Ovary (tissue), 9 donors: Measurements from ENCODE around the gene FAM13B. TPM values are rescaled to one million over a fixed set of nuclear protein-coding genes. Genes with fewer than 3 reads are reported as not detected.

ENCODE experiments used
- DNase-seq, 5 donors: peaks; one replicate each; pipeline ENCODE4 v3.0.0-alpha.2; 2019 to 2020
- H3K27ac ChIP-seq, 2 donors: fragments of 200-600 bp; one replicate each; pipeline versions ENCODE4 v1.5.1 to v1.8.0; 2019 to 2022
- H3K27me3 ChIP-seq: fragments of 200-600 bp; one replicate; pipeline ENCODE4 v1.8.0; 2022
- H3K36me3 ChIP-seq: fragments of 200-600 bp; sonication (generic); one replicate; pipeline ENCODE4 v1.5.1; 2019
- H3K4me1 ChIP-seq: one replicate; pipeline ENCODE4 v1.8.1; 2013; ENCODE audit warnings: mild to moderate bottlenecking, moderate library complexity; ENCODE audit not compliant: insufficient read depth
- H3K4me3 ChIP-seq: fragments of 200-600 bp; sonication (generic); one replicate; pipeline ENCODE4 v1.5.1; 2017
- H3K9me3 ChIP-seq, 2 donors: fragments of 200-600 bp in 1 of 2; sonication (generic) in 1 of 2; one replicate each; pipeline versions ENCODE4 v1.5.1 to v1.8.1; 2013 to 2019; ENCODE audit warnings: mild to moderate bottlenecking in 1 of 2, moderate library complexity in 1 of 2
- EP300 ChIP-seq: sonication (generic); formaldehyde crosslinking; IDR thresholded peaks from one replicate; pipeline ENCODE4 v1.6.1; 2017; ENCODE audit warnings: antibody characterized with exemption
- POLR2A ChIP-seq: fragments of 450-650 bp; IDR thresholded peaks from one replicate; pipeline ENCODE4 v1.6.1; 2017; ENCODE audit warnings: antibody characterized with exemption, mild to moderate bottlenecking, moderate library complexity
- WGBS, 3 donors: extraction: QIAGEN DNeasy Blood & Tissue Kit in 1 of 3; methylation state at CpG; one replicate each; pipeline versions ENCODE4 v1.1.5 to v1.1.7; 2013 to 2017; 5-methylcytosine and 5-hydroxymethylcytosine counted together
- intact Hi-C, 4 donors: fragments of 100-400 bp; cut with DNase I; formaldehyde crosslinking; loops; one replicate each; pipeline versions ENCODE4 v1.11.0 to v1.15.1; 2022 to 2023
- polyA plus RNA-seq, 2 donors: library from polyadenylated mRNA; stranded (reverse); fragments of 200-250 nt in 1 of 2; fragments of 350-450 nt in 1 of 2; fragmentation: Illumina TruSeq in 1 of 2; extraction: RNeasy Lipid Tissue Mini Kit (QIAGEN cat#74804) in 1 of 2; gene quantifications; one replicate each; pipeline ENCODE4 v1.2.3, GENCODE V29; 2013 to 2014
- total RNA-seq, 7 donors: library from RNA; depleted of rRNA in 2 of 7; stranded (reverse); fragments of >200 nt in 2 of 7; fragmentation: NEBNext Ultra II Directional in 3 of 7; extraction: Animal tissue kit (Norgen Biotek cat#: 25700) in 3 of 7; gene quantifications; one replicate each; pipeline versions ENCODE4 v1.1.0 to v1.2.4, GENCODE V29; 2016 to 2023
- TF ChIP-seq, protein P1 (sequence below), 3 donors: fragments of 450-650 bp in 2 of 3; fragments of 200-600 bp in 1 of 3; IDR thresholded peaks; one replicate each; pipeline versions ENCODE4 v1.5.1 to v1.8.0; 2016 to 2022; ENCODE audit warnings: antibody characterized with exemption in 3 of 3, mild to moderate bottlenecking in 1 of 3
- donor health status: DM: no; HTN: no; CAD: no; lungs with moderate emphysema.
- donor health status: DM: no; HTN: no; CAD: no.
- donor health status: Bipolar disorder and iron deficiency.
- donor health status: DM: yes; HTN: yes; CAD: no.
- donor health status: DM: no; HTN: no; CAD: no.
- donor health status: DM: yes; HTN: yes; CAD: no.

FAM13B gene
- total and polyA plus RNA-seq, 9 donors = 18.8 to 56.7 (median 46.8) TPM

DNA sequence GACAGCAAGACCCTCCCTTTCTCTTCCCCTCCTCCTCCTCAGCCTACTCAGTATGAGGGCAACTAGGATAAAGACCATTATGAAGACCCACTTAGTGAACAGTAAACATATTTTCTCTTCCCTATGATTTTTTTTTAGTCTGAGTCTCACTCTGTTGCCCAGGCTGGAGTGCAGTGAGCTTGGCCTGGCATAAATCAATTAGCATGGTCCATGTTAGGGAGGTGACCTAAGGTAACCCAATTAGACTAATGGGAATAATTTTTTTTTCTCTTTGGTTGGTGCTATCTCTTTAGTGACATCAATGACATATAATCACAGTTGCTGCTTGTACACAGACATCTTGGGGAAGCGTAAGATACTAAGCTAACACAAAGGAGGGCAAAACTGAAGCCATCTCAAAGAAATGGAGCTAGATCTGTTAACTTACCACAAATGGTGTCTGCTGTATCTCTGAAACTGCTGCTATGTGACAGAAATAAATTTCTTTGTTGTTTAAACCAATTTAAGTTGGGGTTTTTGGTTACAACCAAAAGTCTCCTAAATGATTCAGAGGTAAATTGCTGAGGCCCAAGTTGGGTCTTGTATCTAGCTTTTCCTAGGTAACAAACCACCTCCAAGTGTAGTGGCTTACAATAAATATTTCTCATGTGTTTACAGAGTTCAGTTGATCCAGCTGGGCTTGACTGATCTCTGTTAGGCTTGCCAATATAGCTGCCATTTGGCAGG, 130.3 kb downstream of the FAM13B start:
- 96 to 100% (median 98%) methylated on average over 1 of the region's 1 CpG for WGBS, 3 donors
- Histone ChIP-seq H3K27me3 (no peaks in the 10 kb centered on the region), H3K9me3 (no peaks in the 10 kb centered on the region), H3K4me3 (no peak overlapping the region), H3K27ac (no peak overlapping the region), H3K36me3 (no peaks in the 10 kb centered on the region), H3K4me1 (no peaks in the 10 kb centered on the region)
- TF ChIP-seq, protein P1, sequence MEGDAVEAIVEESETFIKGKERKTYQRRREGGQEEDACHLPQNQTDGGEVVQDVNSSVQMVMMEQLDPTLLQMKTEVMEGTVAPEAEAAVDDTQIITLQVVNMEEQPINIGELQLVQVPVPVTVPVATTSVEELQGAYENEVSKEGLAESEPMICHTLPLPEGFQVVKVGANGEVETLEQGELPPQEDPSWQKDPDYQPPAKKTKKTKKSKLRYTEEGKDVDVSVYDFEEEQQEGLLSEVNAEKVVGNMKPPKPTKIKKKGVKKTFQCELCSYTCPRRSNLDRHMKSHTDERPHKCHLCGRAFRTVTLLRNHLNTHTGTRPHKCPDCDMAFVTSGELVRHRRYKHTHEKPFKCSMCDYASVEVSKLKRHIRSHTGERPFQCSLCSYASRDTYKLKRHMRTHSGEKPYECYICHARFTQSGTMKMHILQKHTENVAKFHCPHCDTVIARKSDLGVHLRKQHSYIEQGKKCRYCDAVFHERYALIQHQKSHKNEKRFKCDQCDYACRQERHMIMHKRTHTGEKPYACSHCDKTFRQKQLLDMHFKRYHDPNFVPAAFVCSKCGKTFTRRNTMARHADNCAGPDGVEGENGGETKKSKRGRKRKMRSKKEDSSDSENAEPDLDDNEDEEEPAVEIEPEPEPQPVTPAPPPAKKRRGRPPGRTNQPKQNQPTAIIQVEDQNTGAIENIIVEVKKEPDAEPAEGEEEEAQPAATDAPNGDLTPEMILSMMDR (IDR thresholded peaks at IDR 0.05) = no peak
- TF ChIP-seq POLR2A (no peak), EP300 (no peak)
- intact Hi-C loops = no loop called here
- DNase-seq = no peak

DNA sequence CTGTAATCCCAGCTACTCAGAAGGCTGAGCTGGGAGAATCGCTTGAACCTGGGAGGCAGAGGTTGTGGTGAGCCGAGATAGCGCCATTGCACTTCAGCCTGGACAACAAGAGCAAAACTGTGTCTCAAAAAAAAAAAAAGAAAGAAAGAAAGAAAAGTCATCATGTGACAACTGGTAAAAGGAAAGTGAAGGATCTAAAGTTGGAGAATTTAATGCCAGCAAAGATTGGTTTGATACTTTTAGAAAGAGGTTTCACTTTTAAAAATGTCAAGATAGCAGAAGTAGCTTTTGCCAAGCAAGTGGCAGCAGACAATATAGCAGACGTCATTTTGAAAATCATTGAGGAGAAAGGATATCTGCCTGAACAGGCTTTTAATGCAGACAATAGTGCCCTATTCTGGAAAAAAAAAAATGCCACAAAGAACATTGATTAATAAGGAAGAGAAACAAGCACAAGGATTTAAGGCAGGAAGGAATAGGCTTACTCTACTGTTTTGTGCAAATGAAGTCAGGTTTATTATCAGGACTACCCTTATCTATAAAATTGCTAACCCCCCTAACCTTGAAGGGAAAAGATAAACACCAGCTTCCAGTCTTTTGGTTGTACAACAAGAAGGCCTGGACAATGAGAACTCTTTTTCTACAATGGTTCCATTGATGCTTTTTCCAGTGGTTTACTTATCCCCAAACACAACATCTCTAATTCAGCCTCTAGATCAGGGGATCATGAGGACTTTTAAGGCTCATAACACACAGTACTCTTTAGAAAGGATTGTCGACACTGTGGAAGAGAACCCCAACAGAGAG, 131.7 kb downstream of the FAM13B start:
- Histone ChIP-seq H3K4me3 (no peak overlapping the region), H3K27ac (no peak overlapping the region)

DNA sequence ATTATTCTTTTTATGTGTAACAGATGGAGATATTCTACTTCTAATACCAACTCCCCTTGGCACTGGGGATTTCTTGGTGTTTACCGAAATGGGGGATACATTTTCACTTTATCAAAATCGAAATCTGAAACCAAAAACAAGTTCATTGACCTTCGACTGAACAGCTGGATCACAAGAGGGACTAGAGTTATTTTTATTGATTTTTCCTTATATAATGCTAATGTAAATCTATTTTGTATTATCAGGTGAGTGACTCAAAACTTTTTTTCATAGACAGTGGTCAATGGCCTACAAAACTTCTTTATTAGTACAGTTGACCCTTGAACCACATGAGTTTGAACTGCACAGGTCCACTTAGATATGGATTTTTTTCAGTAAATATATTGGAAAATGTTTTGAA, 133.4 kb downstream of the FAM13B start:
- TF ChIP-seq POLR2A = no peak
- no peak for TF ChIP-seq EP300
- TF ChIP-seq, protein P1 (IDR thresholded peaks at IDR 0.05) = no peak
- Histone ChIP-seq H3K27ac (no peak overlapping the region), H3K27me3 (no peaks in the 10 kb centered on the region), H3K4me3 (no peak overlapping the region), H3K36me3 (no peaks in the 10 kb centered on the region), H3K9me3 (no peaks in the 10 kb centered on the region), H3K4me1 (no peaks in the 10 kb centered on the region)
- intact Hi-C loops = no loop called here
- whole genome bisulfite sequencing, 3 donors = 89 to 91% (median 89%) methylated on average over 3 of the region's 3 CpGs
- no peak for DNase-seq

More for the DNA sequence above, 131.7 kb downstream of the FAM13B start:
- no peak for DNase-seq
- TF ChIP-seq EP300 (no peak), POLR2A (no peak)
- TF ChIP-seq, protein P1 (IDR thresholded peaks at IDR 0.05) = no peak
- 82 to 85% (median 84%) methylated on average over 5 of the region's 5 CpGs for WGBS, 3 donors
- Histone ChIP-seq H3K4me1 (no peaks in the 10 kb centered on the region), H3K36me3 (no peaks in the 10 kb centered on the region), H3K27me3 (no peaks in the 10 kb centered on the region), H3K9me3 (no peaks in the 10 kb centered on the region)
- intact Hi-C loops = no loop called here

DNA sequence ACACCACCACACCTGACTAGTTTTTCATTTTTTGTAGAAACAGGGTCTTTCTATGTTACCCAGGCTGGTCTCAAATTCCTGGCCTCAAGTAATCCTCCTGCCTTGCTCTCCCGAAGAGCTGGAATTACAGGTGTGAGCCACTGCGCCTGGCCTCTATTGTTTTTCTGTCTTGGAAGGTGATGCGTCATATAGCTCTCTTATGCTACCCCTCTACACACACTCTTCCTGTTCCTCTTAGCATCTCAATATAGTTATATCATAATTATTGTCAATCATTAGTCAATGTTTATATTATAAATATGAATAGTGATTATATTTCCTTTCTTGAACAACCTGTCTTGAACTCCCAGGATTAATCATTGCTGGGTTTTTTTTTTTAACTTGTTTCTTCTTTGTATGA, 136.3 kb downstream of the FAM13B start:
- H3K4me3 ChIP-seq = no peak overlapping the region
- no peaks in the 10 kb centered on the region for H3K9me3 ChIP-seq
- WGBS, 3 donors = 80 to 97% (median 95%) methylated on average over 3 of the region's 3 CpGs
- H3K27ac ChIP-seq = no peak overlapping the region
- DNase-seq = no peak
- H3K27me3 ChIP-seq = no peaks in the 10 kb centered on the region
- H3K4me1 ChIP-seq = no peaks in the 10 kb centered on the region
- intact Hi-C loops = no loop called here
- no peaks in the 10 kb centered on the region for H3K36me3 ChIP-seq
- TF ChIP-seq EP300 = no peak
- TF ChIP-seq, protein P1 (IDR thresholded peaks at IDR 0.05) = no peak
- no peak for TF ChIP-seq POLR2A
